Ramos (cell line): ENCODE results near the gene HIGD2A.

Experiments
- in situ Hi-C: fragments of 300-500 bp; cut with MboI; formaldehyde crosslinking; loops from one replicate; pipeline ENCODE4 v1.14.3; 2022; ENCODE audit warnings: low sequenced_read_pairs; ENCODE audit not compliant: unreplicated experiment

HIGD2A gene

DNA sequence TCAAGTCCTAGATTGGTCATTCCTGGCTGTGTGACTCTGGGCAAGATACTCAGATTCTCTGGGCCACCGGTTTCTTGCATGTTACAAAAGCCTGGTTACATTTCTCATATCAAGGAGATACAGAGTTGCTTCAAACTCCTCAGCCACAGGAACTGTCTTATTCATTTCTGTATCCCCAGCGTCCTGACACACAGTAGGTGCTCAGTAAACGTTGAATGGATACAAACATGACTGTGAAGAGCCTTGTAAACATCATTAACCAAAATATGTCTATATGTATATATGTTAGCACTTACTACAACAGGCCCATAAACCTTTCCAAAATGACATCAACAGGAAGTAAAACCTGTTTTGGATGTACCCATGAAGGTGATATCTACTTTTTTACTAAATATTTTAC lies 26.2 kb downstream of the HIGD2A start:
- in situ Hi-C loops, result loop anchor here (25.0 kb wide), 1 partner anchor 677 kb away; no protein-coding TSS in a partner anchor

DNA sequence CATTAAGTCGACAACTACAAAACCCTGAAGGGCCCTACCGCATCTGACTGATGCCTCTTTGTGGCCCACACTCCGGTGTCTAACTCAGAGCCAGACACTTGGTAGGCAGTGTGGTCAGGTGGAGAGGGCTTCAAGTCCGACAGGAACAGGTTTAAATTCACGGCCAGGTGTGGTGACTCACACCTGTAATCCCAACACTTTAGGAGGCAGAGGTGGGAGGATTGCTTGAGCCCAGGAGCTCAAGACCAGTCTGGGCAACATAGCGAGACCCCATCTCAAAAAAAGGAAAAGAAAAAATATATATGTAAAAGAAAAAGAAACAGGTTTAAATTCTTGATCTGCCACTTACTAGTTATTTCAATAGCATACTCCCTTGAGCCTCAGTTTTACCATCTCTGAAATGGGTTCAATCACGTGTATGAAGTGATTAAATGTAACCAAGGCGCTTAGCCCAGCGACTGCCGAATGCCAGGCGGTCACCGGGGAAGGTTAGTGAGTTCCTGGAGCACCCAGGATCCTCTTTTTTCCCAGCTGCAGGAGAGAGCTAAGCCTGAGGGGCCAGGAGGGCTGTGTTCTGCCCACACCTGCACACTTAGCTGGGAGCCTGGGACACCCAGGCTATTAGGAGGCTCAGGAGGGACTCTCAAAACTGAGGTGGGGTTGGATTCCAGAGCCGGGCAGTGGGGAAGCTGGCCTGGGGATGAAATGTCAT lies 26.8 kb downstream of the HIGD2A start:
- in situ Hi-C loops, result loop anchor here (25.0 kb wide), 1 partner anchor 678 kb away; no protein-coding TSS in a partner anchor

DNA sequence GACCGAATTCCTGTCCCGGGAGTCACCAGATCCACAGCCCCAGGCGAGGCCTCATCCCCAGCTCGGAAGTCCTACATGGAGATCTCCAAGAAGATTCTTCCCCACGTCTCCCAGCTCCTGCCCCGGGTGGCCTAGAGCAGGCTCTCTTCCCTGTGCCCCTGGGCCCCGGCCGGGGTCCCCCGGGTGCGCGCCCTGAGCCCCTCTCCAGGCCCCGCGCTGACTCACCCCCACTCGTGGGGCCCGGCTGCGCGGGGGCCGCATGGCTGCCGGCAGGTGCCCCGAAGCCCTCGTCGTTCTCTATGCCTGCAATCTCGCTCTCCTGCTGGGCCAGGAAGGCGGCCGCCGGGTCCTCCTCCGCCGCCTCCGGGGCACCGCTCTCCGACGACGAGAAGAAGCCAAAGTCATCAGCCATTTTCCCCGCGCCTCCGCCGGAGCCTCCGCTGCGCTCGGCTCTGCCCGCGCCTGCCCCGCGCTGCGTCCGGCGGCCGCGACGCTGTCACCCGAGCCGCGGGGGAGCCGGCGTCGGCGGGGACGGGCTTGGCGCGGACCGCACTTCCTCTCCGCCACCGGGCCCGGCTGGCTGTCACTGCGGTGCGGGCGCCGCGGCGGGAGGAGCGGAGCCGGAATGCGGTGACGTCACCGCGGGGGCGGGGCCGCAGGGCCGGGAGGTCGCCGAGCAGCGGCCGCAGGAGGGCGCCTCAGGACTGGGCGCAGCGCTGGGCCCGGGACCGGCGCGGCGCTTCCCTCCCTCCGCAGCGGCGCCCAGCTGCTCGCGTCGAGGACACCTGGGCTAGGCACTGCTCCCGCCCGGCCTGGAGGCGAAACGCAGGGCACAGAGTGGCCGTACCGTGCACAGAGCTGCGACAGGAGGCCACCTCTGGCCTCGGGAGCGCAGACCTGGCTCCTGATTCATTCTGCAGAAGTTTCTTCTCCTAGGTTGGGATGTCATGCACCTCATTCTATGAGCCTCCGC lies 27.7 kb downstream of the HIGD2A start, which contains the start of gene CLTB:
Gene CLTB, minus strand, starts transcription at position 588 of the 973 bp plus-strand sequence. Its CDS starts 176 bp downstream, at position 412.
- in situ Hi-C loops, result loop anchor here (25.0 kb wide), 1 partner anchor 679 kb away; no protein-coding TSS in a partner anchor

DNA sequence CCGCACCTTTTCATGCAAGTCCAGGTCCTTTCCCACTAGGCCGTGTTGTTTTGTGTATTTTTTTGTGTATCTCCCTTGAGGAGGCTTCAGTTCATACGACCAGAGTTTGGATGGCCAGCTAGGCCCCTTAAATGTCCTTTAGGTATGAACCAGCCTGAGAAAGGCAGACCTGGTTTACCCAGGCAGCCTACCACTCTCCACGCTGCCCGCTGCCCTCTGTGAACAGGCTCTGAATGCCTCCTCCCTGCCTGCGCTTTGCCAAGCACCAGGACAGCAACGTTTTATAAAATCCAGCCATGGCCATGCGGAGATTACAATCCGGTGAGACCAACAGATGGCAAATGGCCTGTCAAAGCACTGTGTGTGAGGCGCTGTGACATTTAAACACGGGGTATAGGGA lies 28.4 kb downstream of the HIGD2A start:
- in situ Hi-C loops, result loop anchor here (25.0 kb wide), 1 partner anchor 680 kb away; no protein-coding TSS in a partner anchor

DNA sequence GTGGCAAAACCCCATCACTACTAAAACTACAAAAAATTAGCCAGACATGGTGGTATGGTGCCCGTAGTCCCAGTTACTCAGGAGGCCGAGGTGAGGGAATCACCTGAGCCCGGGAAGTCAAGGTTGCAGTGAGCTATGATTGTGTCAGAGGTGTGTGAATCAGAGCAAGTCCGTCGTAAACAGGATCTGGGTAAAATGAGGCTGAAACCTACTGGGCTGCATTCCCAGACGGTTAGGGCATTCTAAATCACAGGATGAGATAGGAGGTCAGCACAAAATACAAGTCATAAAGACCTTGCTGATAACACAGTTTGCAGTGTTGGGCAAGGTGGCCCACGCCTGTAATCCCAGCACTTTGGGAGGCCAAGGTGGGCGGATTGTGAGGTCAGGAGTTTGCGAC lies 29.7 kb downstream of the HIGD2A start:
- in situ Hi-C loops, result loop anchor here (25.0 kb wide), 1 partner anchor 681 kb away; no protein-coding TSS in a partner anchor

DNA sequence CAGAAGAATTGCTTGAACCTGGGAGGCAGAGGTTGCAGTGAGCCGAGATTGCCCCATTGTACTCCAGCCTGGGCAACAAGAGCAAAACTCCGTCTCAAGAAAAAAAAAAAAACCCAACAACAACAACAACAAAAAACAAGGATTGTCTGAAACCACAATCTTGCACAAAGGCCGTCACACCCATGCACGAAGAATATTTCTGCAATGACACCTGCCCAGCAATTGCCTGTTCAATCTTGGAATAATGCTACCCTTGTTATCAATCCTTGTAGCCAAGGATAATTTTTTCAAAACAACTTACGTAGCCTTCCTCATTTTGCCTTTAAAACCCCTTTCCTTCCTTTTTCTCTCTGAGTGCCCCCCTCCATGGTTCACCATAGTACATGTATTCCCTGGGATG lies 31.5 kb downstream of the HIGD2A start:
- in situ Hi-C loops, result loop anchor here (25.0 kb wide), 1 partner anchor 683 kb away; no protein-coding TSS in a partner anchor

DNA sequence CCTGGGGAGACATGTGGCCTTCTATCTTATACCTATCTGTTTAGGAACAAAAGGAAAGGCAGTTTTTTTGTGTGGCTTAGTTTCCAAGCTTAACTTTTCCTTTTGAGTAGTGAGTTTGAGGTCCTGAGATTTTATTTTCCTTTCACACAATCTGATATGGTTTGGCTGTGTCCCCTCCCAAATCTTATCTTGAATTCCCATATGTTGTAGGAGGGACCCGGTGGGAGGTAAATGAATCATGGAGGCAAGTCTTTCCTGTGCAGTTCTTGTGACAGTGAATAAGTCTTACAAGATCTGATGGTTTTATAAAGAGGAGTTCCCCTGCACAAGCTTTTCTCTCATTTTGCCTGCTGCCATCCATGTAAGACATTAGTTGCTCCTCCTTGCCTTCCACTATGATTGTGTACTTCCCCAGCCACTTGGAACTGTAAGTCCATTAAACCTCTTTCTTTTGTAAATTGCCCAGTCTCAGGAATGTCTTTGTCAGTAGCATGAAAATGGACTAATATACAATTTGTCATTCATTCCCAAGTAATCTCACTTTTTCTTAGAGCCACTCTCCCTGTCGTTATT lies 32.5 kb downstream of the HIGD2A start:
- in situ Hi-C loops, result loop anchor here (25.0 kb wide), 1 partner anchor 684 kb away; no protein-coding TSS in a partner anchor

DNA sequence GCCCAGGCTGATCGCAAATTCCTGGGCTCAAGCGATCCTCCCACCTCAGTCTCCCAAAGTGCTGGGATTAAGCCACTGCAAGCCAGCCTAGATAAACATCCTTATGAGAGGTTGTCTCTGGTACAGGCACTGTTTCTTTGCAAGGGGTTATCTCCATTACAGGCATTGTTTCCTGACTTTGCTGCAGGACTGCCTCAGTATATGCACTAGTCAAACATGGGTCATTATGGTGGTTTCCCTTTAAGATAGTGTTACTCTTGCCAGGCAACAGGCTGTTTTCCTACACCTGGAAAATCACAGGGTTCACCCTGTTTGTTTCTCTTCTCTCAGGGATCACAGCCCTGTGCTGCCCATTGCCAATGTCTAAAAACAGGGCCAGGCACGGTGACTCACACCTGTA lies 35.6 kb downstream of the HIGD2A start:
- in situ Hi-C loops, result loop anchor here (25.0 kb wide), 1 partner anchor 687 kb away; no protein-coding TSS in a partner anchor

DNA sequence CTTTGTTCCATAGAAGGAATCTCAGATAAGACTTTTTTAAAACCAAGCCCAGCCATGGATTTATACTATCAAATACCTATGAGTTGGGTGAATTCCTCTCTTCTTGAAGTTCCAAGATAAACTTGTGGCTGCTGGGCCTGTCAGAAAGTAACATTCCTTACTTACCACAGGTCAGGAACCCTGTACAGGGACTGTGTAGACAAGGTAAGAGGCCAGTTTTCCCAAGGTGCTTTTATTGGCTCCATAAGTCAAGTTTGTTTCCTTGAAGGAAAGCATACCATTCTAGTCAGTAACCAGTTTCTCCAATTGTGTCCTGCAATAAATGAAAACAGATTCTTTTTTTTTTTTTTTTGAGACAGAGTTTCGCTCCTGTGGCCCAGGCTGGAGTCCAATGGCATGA lies 36.6 kb downstream of the HIGD2A start:
- in situ Hi-C loops, result no loop called here

DNA sequence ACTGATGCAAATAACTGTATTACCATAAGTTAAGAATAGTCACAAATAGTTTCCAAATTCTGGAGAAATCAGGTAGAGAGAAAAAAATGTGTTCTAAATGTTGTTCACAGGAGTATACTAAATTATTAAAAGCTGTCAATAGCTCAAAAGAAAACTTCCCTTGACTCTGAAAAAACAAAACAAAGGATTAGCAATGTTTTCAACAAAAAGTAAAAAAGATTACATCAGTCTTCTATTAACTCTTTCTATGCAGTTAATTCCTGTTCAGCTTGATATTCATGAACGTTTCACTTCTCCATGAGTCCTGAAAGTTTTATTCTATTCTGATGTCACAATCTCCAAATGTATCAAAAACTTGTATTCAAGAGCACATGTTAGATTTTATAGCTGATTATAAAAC lies 37.2 kb downstream of the HIGD2A start:
- in situ Hi-C loops, result no loop called here

DNA sequence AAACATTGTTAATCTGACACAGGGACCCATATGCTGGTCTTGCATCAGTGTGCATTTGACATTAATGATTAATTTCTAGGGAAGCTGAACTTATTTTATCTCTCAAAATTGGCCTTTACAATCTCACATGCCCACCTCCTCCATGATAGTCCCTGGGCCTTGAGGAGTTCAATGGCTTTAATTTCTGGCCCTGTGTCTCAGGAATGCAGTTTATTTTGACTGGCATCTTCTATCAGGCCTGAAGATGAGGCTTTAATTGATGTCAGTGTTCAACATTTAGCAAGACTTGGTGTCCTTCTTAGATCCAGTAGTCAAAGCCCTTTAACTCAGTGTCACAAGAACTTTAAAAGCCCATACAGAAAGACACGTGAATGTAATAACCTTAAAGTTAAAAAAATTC lies 38.3 kb downstream of the HIGD2A start:
- in situ Hi-C loops, result no loop called here

DNA sequence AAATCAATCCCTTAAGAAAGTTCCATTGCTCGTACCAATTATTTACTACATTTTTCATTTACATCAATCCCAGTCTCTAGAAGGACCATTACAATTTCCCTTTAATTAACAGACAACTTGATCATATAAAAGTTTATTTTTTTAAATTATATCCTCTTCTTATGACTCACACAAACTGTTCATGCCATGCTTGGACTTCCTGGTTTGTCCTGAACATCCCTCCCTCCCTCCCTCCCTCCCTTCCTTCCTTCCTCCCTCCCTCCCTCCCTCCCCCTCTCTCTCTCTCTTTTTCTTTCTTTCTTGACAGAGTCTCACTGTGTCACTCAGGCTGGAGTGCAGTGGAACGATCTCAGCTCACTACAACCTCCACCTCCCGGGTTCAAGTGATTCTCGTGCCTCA lies 39.4 kb downstream of the HIGD2A start:
- in situ Hi-C loops, result no loop called here

DNA sequence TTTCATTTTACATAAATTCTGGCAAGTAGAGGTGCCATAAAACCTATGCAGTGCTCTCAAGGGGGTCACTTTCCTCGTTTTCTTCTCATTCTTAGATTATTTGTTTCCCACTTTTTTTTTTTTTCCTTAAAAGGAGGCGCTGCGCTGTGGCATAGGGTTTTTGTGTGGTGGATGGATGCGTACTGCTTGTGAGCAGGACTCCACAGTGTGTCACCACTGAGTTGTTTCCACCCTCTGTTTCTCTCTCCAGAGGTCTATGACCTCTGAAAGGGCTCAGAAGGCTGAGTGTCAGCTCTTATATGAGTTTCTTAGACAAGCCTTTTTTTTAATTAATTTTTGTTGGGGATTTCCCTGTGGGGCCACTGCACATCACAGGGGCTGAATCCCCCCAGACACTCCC lies 41.4 kb downstream of the HIGD2A start:
- in situ Hi-C loops, result no loop called here

DNA sequence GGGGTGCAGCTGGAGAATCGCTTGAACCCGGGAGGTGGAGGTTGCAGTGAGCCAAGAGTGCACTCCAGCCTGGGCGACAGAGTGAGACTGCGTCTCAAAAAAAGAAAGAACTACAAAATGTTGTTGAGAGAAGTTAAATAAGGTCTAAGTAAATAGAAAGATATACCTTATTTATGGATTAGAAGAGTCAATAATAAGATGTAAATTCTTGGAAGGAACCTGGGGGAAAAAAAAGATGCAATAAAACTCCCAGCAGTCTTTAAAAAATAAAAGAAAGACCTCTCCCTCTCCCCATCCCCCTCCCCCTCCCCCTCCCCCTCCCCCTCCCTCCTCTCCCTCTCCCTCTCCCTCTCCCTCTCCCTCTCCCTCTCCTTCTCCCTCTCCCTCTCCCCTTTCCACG lies 44.2 kb downstream of the HIGD2A start:
- in situ Hi-C loops, result no loop called here

DNA sequence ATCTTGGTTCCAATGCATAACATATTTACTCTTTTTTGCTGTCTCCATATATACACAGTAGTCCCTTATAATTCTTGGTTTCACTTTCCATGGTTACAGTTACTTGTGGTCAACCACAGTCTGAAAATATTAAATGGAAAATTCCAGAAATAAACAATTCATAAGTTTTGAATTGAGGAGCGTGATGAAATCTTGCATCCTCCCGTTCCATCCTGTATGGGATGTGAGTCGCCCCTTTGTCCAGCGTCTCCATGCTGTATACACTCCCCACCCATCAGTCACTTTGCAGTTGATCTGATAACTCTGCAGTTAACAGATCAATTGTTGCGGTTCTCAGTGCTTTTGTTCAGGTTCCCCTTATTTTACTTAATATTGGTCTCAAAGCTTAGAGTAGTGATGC lies 48.1 kb downstream of the HIGD2A start:
- in situ Hi-C loops, result no loop called here

DNA sequence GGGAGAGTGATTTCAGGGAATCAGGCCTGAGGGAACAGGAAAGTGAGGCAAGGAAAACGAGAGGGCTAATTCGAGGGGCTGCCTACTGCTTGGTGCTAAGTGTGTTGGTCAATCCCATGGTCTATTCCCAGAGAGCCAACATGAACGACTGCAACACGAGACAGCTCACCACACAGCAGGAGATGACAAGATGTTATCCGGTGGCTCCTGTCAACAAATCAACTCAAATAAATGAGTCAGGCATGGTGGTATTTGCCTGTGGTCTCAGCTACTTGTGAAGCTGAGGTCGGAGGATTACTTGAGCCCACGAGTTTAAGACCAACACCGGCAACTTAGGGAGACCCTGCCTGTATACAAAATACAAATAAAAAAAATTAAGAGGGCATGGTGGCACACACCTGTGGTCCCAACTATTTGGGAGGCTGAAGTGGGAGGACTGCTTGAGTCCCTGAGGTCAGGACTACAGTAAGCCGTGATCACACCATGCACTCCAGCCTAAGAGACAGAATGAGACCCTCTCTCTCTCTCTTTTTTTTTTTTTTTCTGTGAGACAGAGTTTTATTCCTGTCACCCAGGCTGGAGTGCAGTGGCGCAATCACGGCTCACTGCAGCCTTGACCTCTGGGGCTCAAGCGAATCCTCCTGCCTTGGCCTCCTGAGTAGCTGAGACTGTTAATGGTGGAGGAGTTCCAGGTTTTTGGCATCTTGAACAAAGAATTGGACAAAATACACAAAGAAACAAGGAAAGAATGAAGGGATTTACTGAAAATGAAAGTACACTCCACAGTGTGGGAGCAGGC lies 50.6 kb downstream of the HIGD2A start:
- in situ Hi-C loops, result no loop called here
